Loucy (cell line): Measurements from ENCODE around the gene VARS1.

Experiments used
- EZH2phosphoT487 ChIP-seq: fragments of 200-600 bp; IDR thresholded peaks from 2 replicates; pipeline ENCODE4 v1.6.1; 2018; ENCODE audit warnings: antibody characterized with exemption, mild to moderate bottlenecking, moderate library complexity, borderline replicate concordance
- TF ChIP-seq, protein P1 (sequence below): fragments of 200-600 bp; sonication (generic); conservative IDR thresholded peaks from 2 replicates; pipeline ENCODE4 v1.5.1; 2014; ENCODE audit warnings: mild to moderate bottlenecking, antibody characterized with exemption, low read length

GRCh38 chr6:31775633-31776484 is 19.7 kb downstream of the VARS1 start:
- TF ChIP-seq, protein P1, sequence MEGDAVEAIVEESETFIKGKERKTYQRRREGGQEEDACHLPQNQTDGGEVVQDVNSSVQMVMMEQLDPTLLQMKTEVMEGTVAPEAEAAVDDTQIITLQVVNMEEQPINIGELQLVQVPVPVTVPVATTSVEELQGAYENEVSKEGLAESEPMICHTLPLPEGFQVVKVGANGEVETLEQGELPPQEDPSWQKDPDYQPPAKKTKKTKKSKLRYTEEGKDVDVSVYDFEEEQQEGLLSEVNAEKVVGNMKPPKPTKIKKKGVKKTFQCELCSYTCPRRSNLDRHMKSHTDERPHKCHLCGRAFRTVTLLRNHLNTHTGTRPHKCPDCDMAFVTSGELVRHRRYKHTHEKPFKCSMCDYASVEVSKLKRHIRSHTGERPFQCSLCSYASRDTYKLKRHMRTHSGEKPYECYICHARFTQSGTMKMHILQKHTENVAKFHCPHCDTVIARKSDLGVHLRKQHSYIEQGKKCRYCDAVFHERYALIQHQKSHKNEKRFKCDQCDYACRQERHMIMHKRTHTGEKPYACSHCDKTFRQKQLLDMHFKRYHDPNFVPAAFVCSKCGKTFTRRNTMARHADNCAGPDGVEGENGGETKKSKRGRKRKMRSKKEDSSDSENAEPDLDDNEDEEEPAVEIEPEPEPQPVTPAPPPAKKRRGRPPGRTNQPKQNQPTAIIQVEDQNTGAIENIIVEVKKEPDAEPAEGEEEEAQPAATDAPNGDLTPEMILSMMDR, result no peak
- TF ChIP-seq EZH2phosphoT487, result no peak
